HepG2 (cell line): ENCODE measurements around the gene RRM2. TPM values are rescaled to one million over a fixed set of nuclear protein-coding genes. Genes with fewer than 3 reads are reported as not detected.

Experiments
- ARID5B ChIP-seq: IDR thresholded peaks from 2 replicates; pipeline ENCODE4 v1.4.0; 2020; ENCODE audit warnings: mild to moderate bottlenecking, missing genetic modification reagents
- ATF7-NPFF ChIP-seq: sonication (generic); formaldehyde crosslinking; IDR thresholded peaks from 2 replicates; pipeline ENCODE4 v1.8.1; 2023; ENCODE audit warnings: mild to moderate bottlenecking, low read depth, missing genetic modification reagents, moderate library complexity
- ATRX ChIP-seq: sonication (generic); formaldehyde crosslinking; IDR thresholded peaks from 2 replicates; pipeline ENCODE4 v1.4.0; 2020; ENCODE audit warnings: missing genetic modification reagents, borderline replicate concordance
- EP300 ChIP-seq, 3 experiments: sonication (generic) in 1 of 3; formaldehyde crosslinking in 1 of 3; IDR thresholded peaks; 2 replicates each; pipeline versions ENCODE4 v1.5.1 to v1.6.1; 2011 to 2020; ENCODE audit warnings: low read depth in 2 of 3, low read length in 2 of 3, borderline replicate concordance in 1 of 3, improper control_type of control experiment in 1 of 3, mild to moderate bottlenecking in 1 of 3, missing genetic modification reagents in 1 of 3, moderate library complexity in 1 of 3
- FIP1L1 ChIP-seq: fragments of 200-400 bp; formaldehyde crosslinking; IDR thresholded peaks from 2 replicates; pipeline ENCODE4 v1.6.1; 2018; ENCODE audit warnings: low read depth, mild to moderate bottlenecking, low read length, moderate library complexity, borderline replicate concordance; ENCODE audit not compliant: insufficient read depth
- FLYWCH1 ChIP-seq: sonication (generic); formaldehyde crosslinking; IDR thresholded peaks from 2 replicates; pipeline ENCODE4 v1.8.1; 2023; ENCODE audit warnings: mild to moderate bottlenecking, missing genetic modification reagents
- GZF1 ChIP-seq: sonication (generic); formaldehyde crosslinking; IDR thresholded peaks from 2 replicates; pipeline ENCODE4 v1.5.1; 2020; ENCODE audit warnings: mild to moderate bottlenecking, missing genetic modification reagents
- SMAD3 ChIP-seq: sonication (generic); formaldehyde crosslinking; IDR thresholded peaks from 2 replicates; pipeline ENCODE4 v1.4.0; 2020; ENCODE audit warnings: missing genetic modification reagents
- SNAI1 ChIP-seq: sonication (generic); formaldehyde crosslinking; IDR thresholded peaks from 2 replicates; pipeline ENCODE4 v1.5.0; 2020; ENCODE audit warnings: mild to moderate bottlenecking, missing genetic modification reagents, borderline replicate concordance
- THYN1 ChIP-seq: sonication (generic); formaldehyde crosslinking; IDR thresholded peaks from 2 replicates; pipeline ENCODE4 v1.8.1; 2023; ENCODE audit warnings: low read depth, mild to moderate bottlenecking, moderate library complexity, missing genetic modification reagents, borderline replicate concordance
- XBP1 ChIP-seq: sonication (generic); formaldehyde crosslinking; IDR thresholded peaks from 2 replicates; pipeline ENCODE4 v1.5.0; 2020; ENCODE audit warnings: missing genetic modification reagents
- YEATS2 ChIP-seq: sonication (generic); formaldehyde crosslinking; IDR thresholded peaks from 2 replicates; pipeline ENCODE4 v1.4.0; 2020; ENCODE audit warnings: missing genetic modification reagents, borderline replicate concordance
- ZMYM2 ChIP-seq: sonication (generic); formaldehyde crosslinking; IDR thresholded peaks from 2 replicates; pipeline ENCODE4 v1.8.0; 2022; ENCODE audit warnings: mild to moderate bottlenecking, missing genetic modification reagents
- ZNF329 ChIP-seq: sonication (generic); formaldehyde crosslinking; IDR thresholded peaks from 2 replicates; pipeline ENCODE4 v1.9.0; 2021; ENCODE audit warnings: low read depth, mild to moderate bottlenecking, missing genetic modification reagents
- ZNF660 ChIP-seq: sonication (generic); formaldehyde crosslinking; IDR thresholded peaks from 2 replicates; pipeline ENCODE4 v1.5.1; 2020; ENCODE audit warnings: mild to moderate bottlenecking, low read depth, missing genetic modification reagents, borderline replicate concordance
- ZNF772 ChIP-seq: sonication (generic); formaldehyde crosslinking; IDR thresholded peaks from 2 replicates; pipeline ENCODE4 v1.5.0; 2020; ENCODE audit warnings: mild to moderate bottlenecking, missing genetic modification reagents
- ZNF777 ChIP-seq: sonication (generic); formaldehyde crosslinking; IDR thresholded peaks from 2 replicates; pipeline ENCODE4 v1.4.0; 2020; ENCODE audit warnings: missing genetic modification reagents
- ZSCAN9 ChIP-seq: IDR thresholded peaks from 2 replicates; pipeline ENCODE4 v1.6.1; 2016; ENCODE audit warnings: borderline replicate concordance
- polyA plus RNA-seq, 8 experiments: library from polyadenylated mRNA; depleted of rRNA in 3 of 8; stranded (reverse) in 7 of 8; unstranded in 1 of 8; fragments of >200 nt; fragmentation: Illumina TruSeq in 4 of 8; extraction: Trizol in 4 of 8; gene quantifications; 2 replicates each; pipeline versions ENCODE4 v1.2.1 to v1.2.3, GENCODE V29; 2011 to 2016; ENCODE audit warnings: low read depth in 4 of 8, missing spikeins in 1 of 8, mixed read lengths in 1 of 8; ENCODE audit not compliant: insufficient read depth in 1 of 8
- total RNA-seq, 5 experiments: library from RNA; depleted of rRNA; stranded (reverse); fragments of >200 nt; fragmentation: Illumina TruSeq; extraction: Trizol; gene quantifications; 2 replicates each; pipeline ENCODE4 v1.2.3, GENCODE V29; 2016; ENCODE audit warnings: low read depth in 1 of 5
- TF ChIP-seq, protein P1 (sequence below): sonication (generic); formaldehyde crosslinking; IDR thresholded peaks from 2 replicates; pipeline ENCODE4 v1.5.1; 2020; ENCODE audit warnings: mild to moderate bottlenecking, missing genetic modification reagents, moderate library complexity
- TF ChIP-seq, protein P2 (sequence below): sonication (generic); formaldehyde crosslinking; IDR thresholded peaks from 2 replicates; pipeline ENCODE4 v1.5.0; 2020; ENCODE audit warnings: mild to moderate bottlenecking, low read depth, missing genetic modification reagents, borderline replicate concordance

RRM2 gene
- total and polyA plus RNA-seq, 2 of the 13 experiments (the other 11 are each of a cell fraction or from before 2014, with no cell fraction given): 31.3 to 150 TPM

GRCh38 chr2:10122500-10123280, at the start of gene RRM2 (continued):
- TF ChIP-seq, protein P1, sequence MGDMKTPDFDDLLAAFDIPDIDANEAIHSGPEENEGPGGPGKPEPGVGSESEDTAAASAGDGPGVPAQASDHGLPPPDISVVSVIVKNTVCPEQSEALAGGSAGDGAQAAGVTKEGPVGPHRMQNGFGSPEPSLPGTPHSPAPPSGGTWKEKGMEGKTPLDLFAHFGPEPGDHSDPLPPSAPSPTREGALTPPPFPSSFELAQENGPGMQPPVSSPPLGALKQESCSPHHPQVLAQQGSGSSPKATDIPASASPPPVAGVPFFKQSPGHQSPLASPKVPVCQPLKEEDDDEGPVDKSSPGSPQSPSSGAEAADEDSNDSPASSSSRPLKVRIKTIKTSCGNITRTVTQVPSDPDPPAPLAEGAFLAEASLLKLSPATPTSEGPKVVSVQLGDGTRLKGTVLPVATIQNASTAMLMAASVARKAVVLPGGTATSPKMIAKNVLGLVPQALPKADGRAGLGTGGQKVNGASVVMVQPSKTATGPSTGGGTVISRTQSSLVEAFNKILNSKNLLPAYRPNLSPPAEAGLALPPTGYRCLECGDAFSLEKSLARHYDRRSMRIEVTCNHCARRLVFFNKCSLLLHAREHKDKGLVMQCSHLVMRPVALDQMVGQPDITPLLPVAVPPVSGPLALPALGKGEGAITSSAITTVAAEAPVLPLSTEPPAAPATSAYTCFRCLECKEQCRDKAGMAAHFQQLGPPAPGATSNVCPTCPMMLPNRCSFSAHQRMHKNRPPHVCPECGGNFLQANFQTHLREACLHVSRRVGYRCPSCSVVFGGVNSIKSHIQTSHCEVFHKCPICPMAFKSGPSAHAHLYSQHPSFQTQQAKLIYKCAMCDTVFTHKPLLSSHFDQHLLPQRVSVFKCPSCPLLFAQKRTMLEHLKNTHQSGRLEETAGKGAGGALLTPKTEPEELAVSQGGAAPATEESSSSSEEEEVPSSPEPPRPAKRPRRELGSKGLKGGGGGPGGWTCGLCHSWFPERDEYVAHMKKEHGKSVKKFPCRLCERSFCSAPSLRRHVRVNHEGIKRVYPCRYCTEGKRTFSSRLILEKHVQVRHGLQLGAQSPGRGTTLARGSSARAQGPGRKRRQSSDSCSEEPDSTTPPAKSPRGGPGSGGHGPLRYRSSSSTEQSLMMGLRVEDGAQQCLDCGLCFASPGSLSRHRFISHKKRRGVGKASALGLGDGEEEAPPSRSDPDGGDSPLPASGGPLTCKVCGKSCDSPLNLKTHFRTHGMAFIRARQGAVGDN (CRISPR knock-in tag): peak; percentile 81
- TF ChIP-seq SNAI1 (CRISPR knock-in tag) (peak; percentile 71; the same call in 1 of the 2 replicates), EP300 (IDR thresholded peaks at IDR 0.05; ENCODE audit: low read depth in 2 of 2, low read length in 2 of 2) (0 out of 4 replicates have a peak, but pooled peaks of 1 of the 2 experiments have one; percentile 40), EP300 (CRISPR knock-in tag; IDR thresholded peaks at IDR 0.05; ENCODE audit: borderline replicate concordance) (no peak; the same call in 1 of the 2 replicates), XBP1 (CRISPR knock-in tag) (no peak), FIP1L1 (no peak), SMAD3 (CRISPR knock-in tag) (0 out of 2 replicates have a peak, but pooled peaks have one; percentile 18), ZNF660 (CRISPR knock-in tag) (no peak), ZNF777 (CRISPR knock-in tag) (0 out of 2 replicates have a peak, but pooled peaks have one; percentile 27), ZNF772 (CRISPR knock-in tag) (peak; percentile 82; the same call in 1 of the 2 replicates), YEATS2 (CRISPR knock-in tag) (no peak), ZNF329 (CRISPR knock-in tag) (peak; percentile 46; the same call in 1 of the 2 replicates), ZSCAN9 (CRISPR knock-in tag) (peak; percentile 64), ARID5B (peak; percentile 18), ATRX (CRISPR knock-in tag) (no peak), FLYWCH1 (CRISPR knock-in tag) (peak; percentile 92; the same call in 1 of the 2 replicates), ZMYM2 (CRISPR knock-in tag) (peak; percentile 46; the same call in 1 of the 2 replicates), GZF1 (CRISPR knock-in tag) (peak; percentile 92), THYN1 (peak; percentile 99), ATF7-NPFF (peak; percentile 100)
- TF ChIP-seq, protein P2, sequence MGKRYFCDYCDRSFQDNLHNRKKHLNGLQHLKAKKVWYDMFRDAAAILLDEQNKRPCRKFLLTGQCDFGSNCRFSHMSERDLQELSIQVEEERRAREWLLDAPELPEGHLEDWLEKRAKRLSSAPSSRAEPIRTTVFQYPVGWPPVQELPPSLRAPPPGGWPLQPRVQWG (CRISPR knock-in tag): no peak
